HepG2 (cell line): ENCODE data around the gene FAM131C. TPM values are rescaled to one million over a fixed set of nuclear protein-coding genes. Genes with fewer than 3 reads are reported as not detected.

Experiments used
- ATAC-seq: fragments of 200-7000 bp; cut with Tn5 transposase; 3 replicates; pipeline ENCODE4 v1.9.1; 2020; ENCODE audit warnings: mild to moderate bottlenecking, moderate library complexity
- BruUV-seq: library from RNA; stranded (reverse); fragments of 400-500 nt; replicated peaks from 2 replicates; lab custom pipeline; 2021; lab: Mats Ljungman, UMichigan
- CTCF ChIA-PET: fragments of 300-600 bp; formaldehyde crosslinking; extraction: SDS; loops from one replicate; lab custom pipeline; 2021; ENCODE audit warnings: low total read pairs, inconsistent platforms, low intra/inter-chr PET ratio; lab: Yijun Ruan, JAX
- POLR2A ChIA-PET: fragments of 350-600 bp; sonication (Branson Sonifier 250); formaldehyde crosslinking; loops from one replicate; lab custom pipeline; 2020; ENCODE audit warnings: antibody characterized with exemption, inconsistent platforms; lab: Yijun Ruan, JAX
- DNase-seq: peaks from one replicate; pipeline ENCODE4 v3.0.0-alpha.2; 2015; ENCODE audit warnings: low spot score
- FAIRE-seq: peaks from 3 replicates; lab custom pipeline; 2011; peaks lifted over from hg19 to GRCh38; lab: Jason Lieb, UNC
- H2AFZ ChIP-seq: one replicate; pipeline ENCODE4 v1.6.1; 2011; ENCODE audit warnings: low read length, inconsistent platforms
- H3K27ac ChIP-seq: fragments of 300-600 bp; 3 replicates; pipeline ENCODE4 v1.8.0; 2011; ENCODE audit warnings: mixed run types, mild to moderate bottlenecking, mixed read lengths, low read length, inconsistent platforms; ENCODE audit not compliant: insufficient read depth; ENCODE audit errors: extremely low read length
- H3K27me3 ChIP-seq, 2 experiments: fragments of 200-600 bp in 1 of 2; 2 replicates in 1 of 2; 3 replicates in 1 of 2; pipeline versions ENCODE4 v1.6.0 to v1.8.0; 2011; ENCODE audit warnings: low read length in 2 of 2, mild to moderate bottlenecking in 2 of 2, moderate library complexity in 2 of 2, inconsistent platforms in 1 of 2; ENCODE audit not compliant: insufficient read depth in 2 of 2, control insufficient read depth in 1 of 2
- H3K36me3 ChIP-seq, 2 experiments: fragments of 200-600 bp in 1 of 2; replicated peaks in 1 of 2; 2 replicates in 1 of 2; 3 replicates in 1 of 2; pipeline versions ENCODE4 v1.5.1 to v1.8.0; 2011; ENCODE audit warnings: low read length in 2 of 2, inconsistent platforms in 1 of 2; ENCODE audit not compliant: insufficient read depth in 2 of 2, control insufficient read depth in 1 of 2
- H3K4me1 ChIP-seq: 2 replicates; pipeline ENCODE4 v1.5.1; 2012; ENCODE audit warnings: low read length, inconsistent platforms; ENCODE audit not compliant: insufficient read depth
- H3K4me2 ChIP-seq: 2 replicates; pipeline ENCODE4 v1.6.0; 2011; ENCODE audit warnings: low read depth, low read length, inconsistent platforms
- H3K4me3 ChIP-seq, 3 experiments: fragments of 200-600 bp in 1 of 3; sonication (generic), shearing (Covaris generic) in 1 of 3; replicated peaks in 1 of 3; 2 replicates each; pipeline ENCODE4 v1.5.1; 2011 to 2016; ENCODE audit warnings: low read length in 3 of 3, inconsistent platforms in 2 of 3, low read depth in 2 of 3, mild to moderate bottlenecking in 2 of 3, control low read depth in 1 of 3, mixed read lengths in 1 of 3; ENCODE audit not compliant: insufficient read depth in 1 of 3
- H3K79me2 ChIP-seq: one replicate; pipeline ENCODE4 v1.6.1; 2011; ENCODE audit warnings: low read length, inconsistent platforms; ENCODE audit not compliant: insufficient read depth
- H3K9ac ChIP-seq: 2 replicates; pipeline ENCODE4 v1.6.0; 2011; ENCODE audit warnings: mild to moderate bottlenecking, low read depth, low read length, inconsistent platforms; ENCODE audit not compliant: insufficient read depth
- H3K9me3 ChIP-seq: 2 replicates; pipeline ENCODE4 v1.5.1; 2012; ENCODE audit warnings: mild to moderate bottlenecking, low read length
- H4K20me1 ChIP-seq: 2 replicates; pipeline ENCODE4 v1.6.0; 2011; ENCODE audit warnings: inconsistent platforms, mild to moderate bottlenecking, low read length, moderate library complexity; ENCODE audit not compliant: insufficient read depth
- AKAP8 ChIP-seq: sonication (generic); formaldehyde crosslinking; IDR thresholded peaks from 2 replicates; pipeline ENCODE4 v1.5.1; 2020; ENCODE audit warnings: mild to moderate bottlenecking, missing genetic modification reagents
- IRF1 ChIP-seq: sonication (generic); formaldehyde crosslinking; IDR thresholded peaks from 2 replicates; pipeline ENCODE4 v1.4.0; 2020; ENCODE audit warnings: low read depth, mild to moderate bottlenecking, missing genetic modification reagents
- SKIL ChIP-seq: sonication (generic); formaldehyde crosslinking; IDR thresholded peaks from 2 replicates; pipeline ENCODE4 v1.8.0; 2022; ENCODE audit warnings: missing genetic modification reagents, mild to moderate bottlenecking, moderate library complexity, borderline replicate concordance
- SPEN ChIP-seq: sonication (generic); formaldehyde crosslinking; IDR thresholded peaks from 2 replicates; pipeline ENCODE4 v1.5.1; 2020; ENCODE audit warnings: low read depth, mild to moderate bottlenecking, missing genetic modification reagents
- ZHX2 ChIP-seq, 2 experiments: sonication (generic) in 1 of 2; formaldehyde crosslinking in 1 of 2; IDR thresholded peaks; 2 replicates each; pipeline versions ENCODE4 v1.6.1 to v1.9.0; 2014 to 2022; ENCODE audit warnings: antibody characterized with exemption in 1 of 2, borderline replicate concordance in 1 of 2, inconsistent platforms in 1 of 2, low read depth in 1 of 2, missing genetic modification reagents in 1 of 2
- ZNF18 ChIP-seq: sonication (generic); formaldehyde crosslinking; IDR thresholded peaks from 2 replicates; pipeline ENCODE4 v1.8.0; 2022; ENCODE audit warnings: mild to moderate bottlenecking, missing genetic modification reagents; ENCODE audit not compliant: insufficient replicate concordance
- ZNF260 ChIP-seq: sonication (generic); formaldehyde crosslinking; IDR thresholded peaks from 2 replicates; pipeline ENCODE4 v1.4.0; 2020; ENCODE audit warnings: missing genetic modification reagents, low read depth, mild to moderate bottlenecking, borderline replicate concordance
- ZNF788 ChIP-seq: sonication (generic); formaldehyde crosslinking; IDR thresholded peaks from 2 replicates; pipeline ENCODE4 v1.5.0; 2020; ENCODE audit warnings: mild to moderate bottlenecking, missing genetic modification reagents, borderline replicate concordance
- ZSCAN25 ChIP-seq: sonication (generic); formaldehyde crosslinking; IDR thresholded peaks from 2 replicates; pipeline ENCODE4 v1.8.0; 2022; ENCODE audit warnings: mild to moderate bottlenecking, missing genetic modification reagents
- WGBS: methylation state at CpG from one replicate; pipeline ENCODE4 v1.1.6; 2017; ENCODE audit warnings: low lambda C conversion rate; 5-methylcytosine and 5-hydroxymethylcytosine counted together
- in situ Hi-C: cut with HindIII; loops from 2 replicates; pipeline ENCODE4 v1.10.0; 2017; ENCODE audit warnings: low pct_unique_long_range_greater_than_20kb; ENCODE audit not compliant: extremely low pct_ligation_motif_present
- intact Hi-C: fragments of 100-400 bp; cut with micrococcal nuclease; formaldehyde crosslinking; loops from one replicate; pipeline ENCODE4 v1.10.0; 2022; ENCODE audit not compliant: unreplicated experiment
- polyA plus RNA-seq, 8 experiments: library from polyadenylated mRNA; depleted of rRNA in 3 of 8; stranded (reverse) in 7 of 8; unstranded in 1 of 8; fragments of >200 nt; fragmentation: Illumina TruSeq in 4 of 8; extraction: Trizol in 4 of 8; gene quantifications; 2 replicates each; pipeline versions ENCODE4 v1.2.1 to v1.2.3, GENCODE V29; 2011 to 2016; ENCODE audit warnings: low read depth in 4 of 8, missing spikeins in 1 of 8, mixed read lengths in 1 of 8; ENCODE audit not compliant: insufficient read depth in 1 of 8
- total RNA-seq, 5 experiments: library from RNA; depleted of rRNA; stranded (reverse); fragments of >200 nt; fragmentation: Illumina TruSeq; extraction: Trizol; gene quantifications; 2 replicates each; pipeline ENCODE4 v1.2.3, GENCODE V29; 2016; ENCODE audit warnings: low read depth in 1 of 5

FAM131C gene
- total and polyA plus RNA-seq, 2 of the 13 experiments (the other 11 are each of a cell fraction or from before 2014, with no cell fraction given): 0.07 TPM; not detected in 1

- peaks cover 50% of the 10 kb centered on the region for H3K4me1 ChIP-seq
- CTCF ChIA-PET: no interaction called here
- H2AFZ ChIP-seq: no peak overlapping the region
- FAIRE-seq (no peak), ATAC-seq (peak; percentile 18; the same call in 2 of the 3 replicates), DNase-seq (no peak)
- BruUV-seq: no TSS peak
- H4K20me1 ChIP-seq: no peaks in the 10 kb centered on the region
- no peak overlapping the region for H3K9ac ChIP-seq
- WGBS: 20% methylated on average over 3 of the region's 11 CpGs
- H3K4me2 ChIP-seq: peak overlapping the region; percentile 45; the same call in 1 of the 2 replicates
- H3K9me3 ChIP-seq: no peaks in the 10 kb centered on the region
- peaks cover 6 to 72% of the 10 kb centered on the region in 2 experiments for H3K27me3 ChIP-seq
- POLR2A ChIA-PET: no interaction called here
- H3K36me3 ChIP-seq: no peaks in the 10 kb centered on the region
- intact Hi-C loops (no loop called here), in situ Hi-C loops (no loop called here)
- no peak overlapping the region for H3K27ac ChIP-seq
- H3K79me2 ChIP-seq: no peaks in the 10 kb centered on the region
- no peak overlapping the region for H3K4me3 ChIP-seq
- TF ChIP-seq ZNF18 (no peak), ZSCAN25 (CRISPR knock-in tag) (no peak), ZNF788 (CRISPR knock-in tag) (0 out of 2 replicates have a peak, but pooled peaks have one; percentile 24), IRF1 (CRISPR knock-in tag) (no peak), ZHX2 (IDR thresholded peaks at IDR 0.05; ENCODE audit: low read depth) (no peak), ZHX2 (CRISPR knock-in tag; IDR thresholded peaks at IDR 0.05; ENCODE audit: borderline replicate concordance) (no peak), AKAP8 (no peak), SPEN (no peak), SKIL (no peak), ZNF260 (no peak)
Measured at GRCh38 chr1:16068356-16069270, 4.8 kb downstream of the FAM131C start.
